ENCODE data around the gene PARD3.

The PARD3 gene

DNA sequence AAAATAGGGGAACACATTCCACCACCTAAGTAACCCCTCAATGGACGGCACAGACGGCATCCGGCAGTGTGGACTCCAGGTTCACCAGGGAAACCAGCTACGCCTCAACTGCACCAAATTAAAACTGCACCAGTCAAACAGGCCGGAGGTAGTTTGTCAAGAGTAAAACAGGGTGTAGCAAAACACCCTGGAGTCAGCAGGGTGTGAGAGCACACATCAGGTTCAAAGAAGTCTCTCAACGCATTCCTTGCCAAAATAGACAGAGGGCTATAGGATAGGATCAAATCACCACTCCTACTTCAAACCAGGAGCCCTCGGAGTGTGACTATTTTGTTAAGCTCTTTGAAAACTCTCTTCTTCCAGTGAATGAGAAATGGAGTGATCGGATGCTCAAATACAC lies 135.9 kb downstream of the PARD3 start:
- no peak for DNase-seq

DNA sequence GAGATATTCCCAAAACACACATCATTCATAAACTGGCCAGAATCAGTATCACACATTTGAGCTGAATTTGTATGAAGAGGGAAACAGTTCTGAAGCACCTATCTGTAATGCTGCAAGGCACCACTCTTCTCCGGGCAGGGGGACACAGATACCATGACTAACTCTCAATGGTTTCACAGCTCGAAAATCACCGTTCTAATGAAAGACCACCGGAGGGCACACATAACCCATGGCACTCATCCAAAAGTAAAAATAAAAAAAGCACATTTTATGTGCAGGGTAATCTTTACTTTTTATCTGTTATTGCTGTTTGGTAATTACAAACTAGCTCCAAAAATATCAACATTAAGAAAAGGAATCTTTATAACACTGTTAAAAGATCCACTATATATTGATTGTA lies 137.5 kb downstream of the PARD3 start:
- no peak for DNase-seq

DNA sequence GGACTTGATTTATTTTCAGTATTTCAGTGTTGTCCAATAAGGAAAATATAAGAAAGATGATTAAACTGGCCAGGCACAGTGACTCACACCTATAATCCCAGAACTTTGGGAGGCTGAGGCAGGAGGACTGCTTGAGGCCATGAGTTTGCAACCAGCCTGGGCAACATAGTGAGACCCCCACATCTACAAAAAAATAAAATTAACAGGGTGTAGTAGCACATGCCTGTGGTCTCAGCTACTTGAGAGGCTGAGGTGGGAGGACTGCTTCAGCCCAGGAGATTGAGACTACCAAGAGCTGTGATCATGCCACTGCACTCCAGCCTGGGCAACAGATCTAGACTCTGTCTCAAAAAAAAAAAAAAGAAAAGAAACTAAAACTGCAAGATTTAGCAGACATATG lies 138.0 kb downstream of the PARD3 start:
- no peak for DNase-seq

DNA sequence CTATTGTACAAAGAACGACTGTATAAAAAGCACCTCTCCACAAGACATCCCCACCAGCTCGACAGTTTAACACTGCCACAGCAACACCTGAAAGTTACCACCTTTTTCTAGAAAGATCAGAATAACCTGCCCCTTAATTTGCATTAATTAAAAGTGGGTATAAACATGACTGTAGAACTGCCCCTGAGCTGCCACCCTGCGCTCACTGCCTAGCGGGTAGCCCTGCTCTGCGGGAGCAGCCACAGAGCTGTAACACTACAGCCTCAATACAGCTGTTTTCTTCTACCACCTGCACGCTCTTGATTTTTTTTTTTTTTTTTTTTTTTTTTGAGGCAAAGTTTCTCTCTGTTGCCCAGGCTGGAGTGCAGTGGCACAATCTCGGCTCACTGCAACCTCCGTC lies 140.9 kb downstream of the PARD3 start:
- DNase-seq: no peak

DNA sequence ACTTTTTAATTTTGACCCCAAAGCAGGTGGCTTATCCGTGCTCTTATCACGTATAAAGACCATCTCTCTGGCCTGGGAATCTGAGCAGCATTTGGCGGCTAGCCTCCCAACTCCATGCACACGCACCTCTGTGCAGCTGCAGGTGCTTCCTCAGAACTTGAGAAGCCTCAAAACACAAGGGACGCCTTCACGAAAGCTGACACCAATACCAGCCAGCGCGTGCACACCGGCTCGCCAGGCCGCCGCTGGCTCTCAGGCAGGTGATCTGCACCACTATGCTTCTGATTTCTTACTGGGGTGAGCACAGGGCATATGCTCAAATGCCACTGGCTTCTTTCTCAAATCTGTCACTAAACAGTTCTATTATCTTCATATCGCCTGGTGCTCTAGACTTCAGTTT lies 145.0 kb downstream of the PARD3 start:
- DNase-seq: no peak

DNA sequence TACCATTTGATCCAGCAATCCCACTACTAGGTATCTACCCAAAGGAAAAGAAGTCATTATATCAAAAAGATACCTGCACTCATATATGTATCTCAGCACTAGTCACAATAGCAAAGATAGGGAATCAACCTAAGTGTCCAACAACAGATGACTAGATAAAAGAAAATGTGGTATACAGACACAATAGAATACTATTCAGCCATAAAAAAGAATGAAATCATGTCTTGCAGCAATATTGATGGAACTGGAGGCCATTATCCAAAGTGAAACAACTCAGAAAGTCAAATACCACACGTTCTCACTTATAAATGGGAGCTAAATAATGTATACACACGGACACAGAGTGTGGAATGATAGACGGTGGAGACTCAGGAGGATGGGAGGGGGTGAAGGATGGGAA lies 146.0 kb downstream of the PARD3 start:
- no peak for DNase-seq

DNA sequence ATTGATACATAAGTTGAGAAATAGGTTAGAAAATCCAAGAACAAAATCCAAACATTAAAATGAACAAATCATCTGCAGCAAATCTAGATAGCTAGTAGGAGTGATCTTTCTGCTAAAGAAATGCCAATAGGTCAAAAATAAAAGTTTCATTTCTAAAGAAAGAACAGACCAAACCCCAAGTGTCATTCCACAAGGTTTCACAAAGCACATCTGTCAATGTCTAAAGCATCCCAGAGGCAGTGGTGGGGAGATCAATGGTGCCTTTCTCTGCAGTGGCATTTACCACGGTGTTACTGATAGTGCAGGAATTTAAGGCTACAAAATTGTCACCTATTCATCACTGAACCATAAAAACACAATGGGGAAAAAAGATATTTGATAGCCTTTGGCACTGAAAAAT lies 147.9 kb downstream of the PARD3 start:
- DNase-seq: no peak

DNA sequence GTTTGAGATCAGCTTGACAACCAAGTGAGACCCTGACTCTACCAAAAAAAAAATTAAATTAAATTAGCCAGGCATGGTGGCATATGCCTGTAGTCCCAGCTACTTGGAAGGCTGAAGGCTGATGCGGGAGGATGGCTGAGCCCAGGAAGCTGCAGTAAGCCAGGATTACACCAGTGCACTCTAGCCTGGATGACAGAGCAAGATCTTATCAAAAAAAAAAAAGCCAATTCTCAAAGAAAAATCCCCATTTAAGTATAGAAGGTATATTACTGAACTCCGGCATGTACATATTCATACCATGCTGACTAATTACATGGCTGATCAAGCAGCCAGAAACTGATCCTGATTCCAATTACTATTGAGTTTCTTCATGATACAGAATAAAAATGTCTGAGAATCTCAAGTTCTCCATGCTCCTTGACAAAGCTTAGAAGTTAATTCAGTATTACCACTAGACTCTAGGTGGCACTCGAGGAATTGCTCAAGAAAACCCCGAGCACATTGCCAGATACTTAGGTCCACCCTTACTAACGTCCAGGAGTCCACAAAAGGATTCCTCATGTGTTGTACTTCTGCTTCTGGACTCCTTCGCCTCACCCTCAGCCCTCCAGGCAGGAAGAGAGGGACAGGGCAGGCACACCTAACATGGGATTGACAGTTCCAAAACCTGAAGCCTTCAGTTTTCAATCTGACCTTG lies 148.9 kb downstream of the PARD3 start:
- DNase-seq: peak in 1 of 2 donors; percentile 38

DNA sequence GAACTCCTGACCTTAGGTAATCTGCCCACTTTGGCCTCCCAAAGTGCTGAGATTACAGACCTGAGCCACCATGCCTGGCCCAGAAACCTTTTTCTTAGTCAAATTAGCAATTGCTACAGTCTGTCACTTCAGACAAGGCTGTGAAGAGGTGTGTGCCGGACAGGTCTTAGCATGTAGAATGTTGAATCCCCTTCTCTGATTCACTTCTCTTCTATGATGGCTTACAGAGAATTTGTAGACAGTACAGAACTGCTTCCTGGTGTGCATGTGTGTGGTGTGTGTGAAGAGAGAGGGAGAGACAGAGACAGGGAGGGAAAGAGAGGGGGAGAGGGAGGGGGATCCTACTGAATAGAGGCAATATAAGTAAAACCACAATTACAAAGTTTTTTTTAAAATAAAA lies 150.4 kb downstream of the PARD3 start:
- no peak for DNase-seq

DNA sequence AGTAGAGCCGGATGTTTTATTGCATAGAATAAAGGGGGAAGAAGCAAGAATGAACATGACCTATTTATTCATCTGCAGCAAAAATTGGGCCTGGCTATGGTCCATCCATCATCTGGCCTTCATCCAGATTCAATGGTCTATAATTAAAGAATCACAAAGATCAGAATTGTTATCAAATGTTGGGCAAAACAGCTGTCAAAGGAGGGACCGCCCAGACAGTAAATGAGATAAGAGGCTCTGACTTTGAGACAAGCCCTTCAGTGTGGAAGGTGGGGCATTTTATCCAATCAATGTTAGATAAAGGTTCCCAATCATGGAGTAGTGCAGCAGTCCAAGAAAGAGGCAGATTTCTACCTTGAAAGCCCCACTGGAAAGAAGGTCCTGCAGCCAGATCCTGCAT lies 153.5 kb downstream of the PARD3 start:
- no peak for DNase-seq

DNA sequence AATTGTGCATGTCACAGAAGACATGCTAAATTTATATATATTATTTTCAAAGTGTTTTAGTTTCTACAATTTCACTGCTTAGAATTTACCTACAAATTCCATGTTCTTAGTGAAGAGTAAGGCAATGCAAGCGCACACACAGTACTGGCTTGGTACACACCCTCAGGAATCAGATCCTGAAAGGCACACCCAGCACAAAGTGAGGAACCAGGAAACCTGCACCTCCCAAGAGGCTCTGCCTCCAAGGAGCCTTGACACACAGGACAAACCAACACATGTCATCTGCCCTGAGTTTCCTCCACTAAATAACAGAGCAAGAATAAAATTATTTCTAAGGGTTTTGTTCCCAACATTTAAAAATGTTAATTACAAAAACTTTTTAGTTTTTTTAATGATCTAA lies 156.2 kb downstream of the PARD3 start:
- no peak for DNase-seq

DNA sequence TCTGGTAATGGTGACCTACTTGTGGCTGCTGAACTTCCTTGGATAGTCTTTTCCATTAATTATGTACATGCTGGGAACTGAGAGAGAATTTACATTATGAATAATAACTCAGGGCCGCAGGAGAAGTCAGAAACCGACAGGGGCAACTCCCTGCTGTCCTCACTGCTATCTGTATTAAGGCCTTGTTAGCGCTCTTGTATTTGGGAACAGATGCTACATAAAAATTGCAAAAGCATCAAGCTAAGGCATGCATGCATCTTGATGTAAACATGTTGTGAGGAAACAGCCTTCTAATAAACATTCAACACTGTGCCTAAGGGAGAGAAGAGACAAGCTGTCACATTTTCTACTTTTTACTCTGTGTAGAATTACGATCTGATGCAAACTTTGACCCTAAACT lies 158.4 kb downstream of the PARD3 start:
- no peak for DNase-seq

DNA sequence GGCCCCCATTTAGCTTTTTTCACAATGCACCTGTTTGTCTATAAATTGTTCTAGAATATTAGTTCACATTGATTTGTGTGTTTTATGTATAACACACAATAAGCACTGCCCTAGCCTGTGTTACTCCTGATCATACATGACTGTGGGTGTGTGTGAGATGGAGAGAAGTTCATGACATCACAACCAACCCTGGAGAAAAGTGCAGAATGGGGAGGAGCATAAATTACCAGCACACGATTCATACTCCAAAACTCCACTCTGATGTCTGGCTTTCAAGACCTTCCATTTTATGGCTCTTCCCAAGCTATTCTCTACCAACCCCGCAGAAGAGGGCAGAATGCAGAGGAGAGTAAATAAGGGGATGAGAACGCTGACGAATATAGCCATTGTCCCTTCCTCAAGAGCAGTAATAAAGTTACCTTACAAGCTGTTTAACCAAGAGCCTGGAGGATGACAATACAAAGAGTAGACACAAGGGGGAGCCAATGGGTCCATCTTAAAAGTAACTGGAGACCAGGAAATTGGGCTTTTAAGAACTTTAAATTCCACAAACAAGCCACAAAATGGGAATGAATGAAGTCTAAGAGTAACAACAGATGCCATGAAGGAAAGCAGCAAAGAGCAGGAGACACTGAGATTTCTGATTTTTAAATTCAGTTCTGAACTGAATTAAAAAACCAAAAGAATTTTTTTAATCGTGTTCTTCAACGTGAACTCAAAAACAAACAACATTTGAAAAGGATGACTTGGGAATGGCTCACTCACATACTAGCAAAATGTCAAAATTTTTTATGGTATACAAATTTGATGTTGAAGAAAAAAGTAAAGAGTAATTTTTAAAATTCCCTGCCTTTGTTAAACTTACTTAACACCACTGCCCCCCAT lies 159.6 kb downstream of the PARD3 start:
- DNase-seq: peak in 1 of 2 donors; percentile 35

DNA sequence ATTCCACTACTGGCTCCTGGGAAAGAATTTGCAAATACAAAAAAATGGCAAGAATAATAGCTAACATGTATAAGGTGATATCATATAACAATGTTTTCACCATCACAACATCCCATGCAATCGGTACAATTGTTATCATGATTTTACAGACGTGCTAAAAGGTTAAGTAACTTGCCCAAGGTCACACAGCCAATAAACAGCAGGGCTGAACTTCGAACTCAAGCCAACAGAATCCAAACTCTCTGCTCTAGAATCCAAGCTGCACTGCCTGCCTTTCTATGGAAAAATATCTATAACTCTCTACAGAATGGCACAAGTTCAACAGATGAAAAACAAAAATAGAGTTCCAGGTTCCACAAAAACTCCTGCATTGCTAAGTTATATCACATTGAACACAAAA lies 160.9 kb downstream of the PARD3 start:
- no peak for DNase-seq

DNA sequence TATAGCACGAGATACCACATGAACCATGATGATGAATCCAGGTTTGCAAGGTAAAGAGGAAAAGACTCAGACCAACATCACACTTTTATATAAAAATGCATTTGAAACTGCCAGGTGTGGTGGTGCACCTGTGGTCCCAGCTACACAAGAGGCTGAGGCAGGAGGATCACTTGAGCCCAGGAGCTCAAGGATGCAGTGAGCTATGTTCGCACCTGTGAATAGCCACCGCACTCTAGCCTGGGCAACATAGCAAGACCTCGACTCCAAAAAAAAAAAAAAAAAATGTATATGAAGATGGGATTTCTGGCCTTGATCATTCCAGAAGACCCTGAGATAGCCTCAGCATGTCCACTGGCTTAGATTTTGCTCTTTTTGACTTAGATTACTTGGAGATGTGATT lies 161.6 kb downstream of the PARD3 start:
- no peak for DNase-seq

DNA sequence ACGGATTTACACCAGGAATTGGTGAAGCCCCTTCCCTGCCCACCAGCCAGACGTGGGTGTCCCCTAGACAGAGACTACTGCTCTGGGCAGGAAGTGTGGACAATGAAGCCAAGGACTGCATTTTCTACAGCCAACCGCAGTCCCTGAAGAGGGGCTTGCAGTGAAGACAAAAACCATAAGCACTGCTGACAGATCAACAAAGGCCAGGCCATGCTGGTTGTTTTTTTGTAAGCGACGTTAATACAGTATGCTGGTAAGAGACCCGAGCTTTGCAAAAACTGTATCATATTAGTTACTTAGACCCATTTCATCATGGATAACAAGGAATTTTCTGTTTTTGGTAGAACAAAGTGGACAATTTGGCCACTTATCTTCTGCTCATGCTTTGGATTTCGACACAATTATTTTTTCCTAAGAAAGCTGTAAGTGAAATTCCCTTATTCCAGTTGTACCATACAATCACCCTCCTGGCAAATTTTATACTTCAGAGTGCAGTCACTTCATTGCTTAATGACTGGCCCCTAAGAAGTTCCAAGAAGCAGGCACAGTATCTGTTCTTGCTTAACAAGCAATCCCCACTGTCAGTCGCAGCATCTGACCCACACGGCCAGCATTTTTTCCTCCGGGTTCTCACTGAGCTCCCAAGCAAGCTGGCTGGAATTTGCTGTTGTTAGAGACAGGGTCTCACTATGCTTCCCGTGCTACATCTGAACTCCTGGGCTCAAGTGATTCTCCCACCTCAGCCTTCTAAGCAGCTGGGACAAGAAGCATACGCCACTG lies 163.5 kb downstream of the PARD3 start:
- DNase-seq: no peak

DNA sequence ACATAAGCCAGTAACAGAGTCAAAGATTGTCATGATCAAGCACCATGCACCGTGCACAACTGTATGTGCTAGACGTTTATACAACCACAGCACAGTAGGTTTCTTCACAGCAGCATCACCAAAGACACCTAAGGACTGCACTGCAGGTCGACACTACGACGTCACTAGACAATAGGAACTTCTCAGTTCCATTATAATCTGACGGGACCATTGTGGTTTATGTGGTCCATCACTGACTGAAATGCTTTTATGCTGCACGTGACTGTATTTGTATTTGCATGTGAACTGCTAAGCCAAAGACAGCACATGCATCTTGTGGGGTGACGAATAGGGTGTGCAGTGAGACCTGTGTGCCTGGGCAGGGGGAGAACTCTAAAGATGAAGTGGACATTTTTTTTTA lies 164.9 kb downstream of the PARD3 start:
- no peak for DNase-seq

DNA sequence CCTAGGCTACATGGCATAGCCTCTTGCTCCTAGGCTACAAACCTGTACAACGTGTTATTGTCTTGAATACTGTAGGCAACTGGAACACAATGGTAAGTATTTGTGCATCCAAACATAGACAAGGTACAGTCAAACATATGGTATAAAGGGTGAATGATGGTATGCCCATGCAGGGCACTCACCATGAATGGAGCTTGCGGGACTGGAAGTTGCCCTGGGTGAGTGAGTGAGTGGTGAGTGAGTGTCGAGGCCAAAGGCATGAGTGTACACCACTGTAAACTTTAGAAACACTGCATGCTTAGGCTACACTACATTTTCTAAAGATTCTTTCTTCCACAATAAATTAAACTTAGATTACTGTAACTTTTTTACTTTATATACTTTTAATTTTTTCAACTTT lies 165.7 kb downstream of the PARD3 start:
- DNase-seq: no peak

DNA sequence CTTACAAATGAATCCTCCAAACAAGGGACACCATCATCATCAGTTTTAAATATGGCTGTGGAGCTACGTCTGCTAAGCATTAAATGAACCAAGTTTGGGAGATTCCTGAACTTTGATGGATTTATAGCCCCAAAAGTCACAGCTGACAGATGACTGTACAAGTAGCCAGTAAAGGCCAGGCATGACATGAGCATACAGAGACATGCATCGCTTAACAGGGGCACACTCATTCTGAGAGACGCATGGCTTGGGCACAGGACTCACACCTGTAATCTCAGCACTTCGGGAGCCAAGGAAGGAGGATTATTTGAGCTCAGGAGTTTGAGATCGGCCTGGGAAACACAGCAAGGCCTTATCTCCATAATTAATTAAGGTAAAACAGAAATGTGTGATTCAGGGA lies 166.2 kb downstream of the PARD3 start:
- no peak for DNase-seq

DNA sequence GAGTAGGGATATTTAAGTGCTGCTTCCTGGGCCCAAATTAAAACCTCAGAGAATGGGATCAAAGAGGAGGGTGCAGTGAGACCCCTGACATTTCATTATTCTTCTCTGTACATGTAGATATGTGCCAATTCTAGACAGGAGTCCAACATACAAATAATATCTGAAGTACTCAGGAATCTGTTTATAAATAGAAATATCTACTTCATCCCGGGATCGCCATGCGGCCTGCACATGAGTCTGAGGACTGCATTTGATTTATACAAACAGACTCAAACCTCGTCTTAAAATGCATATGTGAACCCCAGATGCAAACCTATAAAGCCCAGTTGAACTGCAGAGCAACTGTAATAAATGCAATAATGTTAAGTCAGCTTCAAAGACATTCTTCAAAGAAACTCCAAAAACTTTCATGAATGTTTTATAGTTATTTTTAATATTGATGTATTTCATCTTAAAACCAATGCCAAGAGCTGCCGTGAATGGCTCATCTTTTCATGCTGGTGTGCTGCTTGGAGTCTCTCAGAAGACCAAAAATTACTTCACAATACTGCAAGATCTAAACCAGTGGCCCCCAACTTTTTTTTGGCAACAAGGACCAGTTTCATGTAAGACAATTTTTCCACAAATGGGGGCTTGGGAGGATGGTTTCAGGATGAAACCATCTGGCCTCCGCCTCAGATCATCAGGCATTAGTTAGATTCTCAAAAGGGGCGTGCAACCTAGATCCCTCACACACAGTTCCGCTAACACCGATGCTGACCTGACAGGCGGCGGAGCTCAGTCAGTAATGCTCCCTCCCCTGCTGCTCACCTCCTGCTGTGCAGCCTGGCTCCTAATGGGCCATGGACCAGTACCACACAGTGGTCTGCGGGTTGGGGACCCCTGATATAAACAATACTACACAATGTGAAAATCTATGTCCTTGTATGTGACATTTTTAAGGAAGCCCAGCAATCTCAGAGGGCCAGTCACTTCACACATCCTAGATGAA lies 166.9 kb downstream of the PARD3 start:
- no peak for DNase-seq

DNA sequence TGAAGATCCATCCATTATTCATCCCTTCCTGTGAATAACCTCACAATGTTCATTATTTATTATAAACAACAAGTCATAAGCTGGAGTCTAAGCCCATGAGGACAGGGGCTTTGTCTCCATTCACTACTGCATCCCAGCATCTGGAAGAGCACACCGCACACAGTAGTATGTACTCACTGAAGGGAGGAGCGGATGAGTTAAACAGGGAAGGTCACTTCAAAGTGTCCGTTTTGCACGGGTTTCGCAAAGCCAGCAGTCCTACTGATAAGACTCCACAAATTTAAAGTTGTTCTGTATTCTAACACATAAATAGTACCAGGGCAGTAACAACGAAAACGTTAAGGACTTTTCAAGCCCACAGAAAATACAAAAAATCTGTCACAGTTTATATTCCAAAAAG lies 167.9 kb downstream of the PARD3 start:
- DNase-seq: no peak

DNA sequence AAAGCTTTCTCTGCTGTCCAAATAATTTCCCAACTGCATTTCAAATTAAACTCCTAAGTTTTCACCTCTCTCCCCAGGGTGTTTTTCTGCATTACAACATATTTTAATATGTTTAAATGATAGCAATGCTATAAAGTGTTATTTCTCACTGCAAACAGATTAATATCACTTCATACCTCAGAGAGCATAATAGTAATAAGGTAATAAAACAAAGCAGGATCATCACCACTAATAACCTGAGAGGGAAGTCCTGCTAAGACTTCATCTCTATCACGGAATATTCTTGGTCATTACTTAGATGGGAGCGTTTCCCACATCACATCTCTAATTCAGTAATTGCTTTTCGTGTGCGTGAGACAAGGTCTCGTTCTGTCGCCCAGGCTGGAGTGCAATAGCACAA lies 168.8 kb downstream of the PARD3 start:
- no peak for DNase-seq
